ENCODE data around the gene SIX1. TPM values are rescaled to one million over a fixed set of nuclear protein-coding genes. Genes with fewer than 3 reads are reported as not detected.
A peak's percentile ranks its signal among the peaks of the same experiment; 100 is the strongest.

The SIX1 gene
- total RNA-seq, 1 donor from 2014 or later, result 3.7 TPM

DNA sequence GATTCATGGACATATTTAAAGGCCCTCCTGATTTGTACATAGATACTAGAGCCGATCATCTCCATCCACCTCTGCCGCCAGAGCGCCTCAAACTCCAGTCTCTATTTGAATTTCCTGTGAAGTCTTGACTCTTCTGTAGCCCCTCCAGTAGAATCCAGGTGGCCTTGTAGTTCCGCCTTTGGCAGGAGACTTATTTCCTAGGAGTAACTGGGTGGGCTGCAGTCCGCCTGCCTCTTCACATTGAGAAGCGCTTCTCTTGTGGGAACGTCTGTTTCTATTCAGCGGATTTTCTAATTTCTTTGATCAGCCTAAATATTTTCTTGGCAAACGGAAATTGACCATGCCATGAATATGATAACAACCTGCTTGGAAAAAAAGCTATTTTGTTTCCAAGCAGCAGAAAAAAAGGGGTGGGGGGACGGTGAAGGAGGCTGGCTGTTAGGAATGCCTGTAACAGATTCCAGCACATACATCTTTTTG lies 9.0 kb upstream of the SIX1 start:
- TF ChIP-seq POLR2AphosphoS5 (IDR thresholded peaks at IDR 0.05; ENCODE audit: insufficient read depth in 1 of 2, low read depth in 1 of 2) (no peak), POLR2A (IDR thresholded peaks at IDR 0.05) (no peak)
- TF ChIP-seq, protein P1, sequence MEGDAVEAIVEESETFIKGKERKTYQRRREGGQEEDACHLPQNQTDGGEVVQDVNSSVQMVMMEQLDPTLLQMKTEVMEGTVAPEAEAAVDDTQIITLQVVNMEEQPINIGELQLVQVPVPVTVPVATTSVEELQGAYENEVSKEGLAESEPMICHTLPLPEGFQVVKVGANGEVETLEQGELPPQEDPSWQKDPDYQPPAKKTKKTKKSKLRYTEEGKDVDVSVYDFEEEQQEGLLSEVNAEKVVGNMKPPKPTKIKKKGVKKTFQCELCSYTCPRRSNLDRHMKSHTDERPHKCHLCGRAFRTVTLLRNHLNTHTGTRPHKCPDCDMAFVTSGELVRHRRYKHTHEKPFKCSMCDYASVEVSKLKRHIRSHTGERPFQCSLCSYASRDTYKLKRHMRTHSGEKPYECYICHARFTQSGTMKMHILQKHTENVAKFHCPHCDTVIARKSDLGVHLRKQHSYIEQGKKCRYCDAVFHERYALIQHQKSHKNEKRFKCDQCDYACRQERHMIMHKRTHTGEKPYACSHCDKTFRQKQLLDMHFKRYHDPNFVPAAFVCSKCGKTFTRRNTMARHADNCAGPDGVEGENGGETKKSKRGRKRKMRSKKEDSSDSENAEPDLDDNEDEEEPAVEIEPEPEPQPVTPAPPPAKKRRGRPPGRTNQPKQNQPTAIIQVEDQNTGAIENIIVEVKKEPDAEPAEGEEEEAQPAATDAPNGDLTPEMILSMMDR (IDR thresholded peaks at IDR 0.05), result no peak
- Histone ChIP-seq H3K9me3 (no peaks in the 10 kb centered on the region), H3K27ac (no peak overlapping the region), H3K27me3 (peaks cover 15% of the 10 kb centered on the region), H3K4me3 (peak overlapping the region in 1 of 2 donors; percentile 47), H3K4me1 (peaks cover 21% of the 10 kb centered on the region), H3K36me3 (no peaks in the 10 kb centered on the region)
- intact Hi-C loops (cut with DNase I), result loop anchor here (5.0 kb wide), 1 partner anchor 64 kb away; the partner anchor contains the start of gene SIX4
- no peak for DNase-seq (ENCODE audit: extremely low spot score in 2 of 2)

DNA sequence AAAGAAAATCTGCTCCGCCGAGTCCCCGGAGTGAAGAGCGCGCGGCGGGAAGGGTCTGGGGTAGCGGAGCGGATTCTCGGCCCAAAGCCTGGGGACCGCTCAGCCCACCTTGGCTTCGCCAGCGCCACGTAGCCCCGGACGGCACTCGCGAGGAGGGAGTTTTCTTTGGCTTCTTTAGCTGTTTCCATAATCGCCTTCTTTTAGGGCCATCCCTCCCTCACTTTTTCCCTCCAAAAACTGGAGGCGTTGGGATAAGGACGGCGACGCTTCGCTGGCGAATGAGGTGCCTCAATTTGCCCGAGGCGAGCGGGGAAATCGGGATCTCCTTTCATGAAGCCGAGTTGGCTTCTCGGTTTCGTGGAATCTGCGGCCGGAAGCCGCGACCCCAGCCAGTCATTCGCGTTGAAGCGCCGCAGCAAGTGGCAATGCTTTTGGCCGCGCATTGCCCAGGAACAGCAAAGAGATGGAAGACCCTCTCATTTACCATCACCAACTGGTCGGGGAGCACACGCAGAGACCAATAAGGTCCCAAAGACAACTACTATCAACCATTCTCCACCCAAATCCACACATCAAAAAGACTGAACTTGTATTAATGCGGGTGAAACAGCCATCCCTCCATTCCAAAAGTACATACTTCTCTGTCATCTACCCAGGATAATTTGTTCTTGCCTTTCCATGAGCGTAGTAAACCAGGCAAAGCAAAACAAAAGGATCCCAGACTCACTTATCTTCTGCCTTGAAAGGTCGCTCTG lies 8.4 kb upstream of the SIX1 start:
- Histone ChIP-seq H3K36me3 (no peaks in the 10 kb centered on the region), H3K4me3 (peak overlapping the region; percentile 47 to 49), H3K9me3 (no peaks in the 10 kb centered on the region), H3K27ac (no peak overlapping the region), H3K27me3 (peaks cover 21% of the 10 kb centered on the region), H3K4me1 (peaks cover 27% of the 10 kb centered on the region)
- intact Hi-C loops (cut with DNase I), result loop anchor here (5.0 kb wide), 1 partner anchor 65 kb away; the partner anchor contains the start of gene SIX4
- no peak for DNase-seq (ENCODE audit: extremely low spot score in 2 of 2)
- TF ChIP-seq POLR2AphosphoS5 (IDR thresholded peaks at IDR 0.05; ENCODE audit: insufficient read depth in 1 of 2, low read depth in 1 of 2), result peak in 1 of 2 donors; percentile 17
- TF ChIP-seq POLR2A (IDR thresholded peaks at IDR 0.05), result no peak

- no peaks in the 10 kb centered on the region for H3K9me3 ChIP-seq
- peaks cover 21% of the 10 kb centered on the region for H3K27me3 ChIP-seq
- intact Hi-C loops (cut with DNase I), result loop anchor here (5.0 kb wide), 1 partner anchor 65 kb away; the partner anchor contains the start of gene SIX4
- no peaks in the 10 kb centered on the region for H3K36me3 ChIP-seq
- TF ChIP-seq, protein P1 (IDR thresholded peaks at IDR 0.05), result no peak
- TF ChIP-seq POLR2A (IDR thresholded peaks at IDR 0.05) (no peak), POLR2AphosphoS5 (IDR thresholded peaks at IDR 0.05; ENCODE audit: insufficient read depth in 1 of 2, low read depth in 1 of 2) (no peak)
- H3K27ac ChIP-seq, result no peak overlapping the region
- DNase-seq (ENCODE audit: extremely low spot score in 2 of 2), result no peak
- peaks cover 35% of the 10 kb centered on the region for H3K4me1 ChIP-seq
- peak overlapping the region; percentile 47 to 49 for H3K4me3 ChIP-seq
Observed at GRCh38 chr14:60656686-60657455, 7.6 kb upstream of the SIX1 start.

GRCh38 chr14:60655898-60656685 lies 6.8 kb upstream of the SIX1 start:
- no peak for DNase-seq (ENCODE audit: extremely low spot score in 2 of 2)

More at GRCh38 chr14:60655898-60656685, 6.8 kb upstream of the SIX1 start:
- Histone ChIP-seq H3K27me3 (peaks cover 21% of the 10 kb centered on the region), H3K9me3 (no peaks in the 10 kb centered on the region), H3K4me3 (peak overlapping the region in 1 of 2 donors; percentile 47), H3K27ac (no peak overlapping the region), H3K4me1 (peaks cover 39% of the 10 kb centered on the region), H3K36me3 (no peaks in the 10 kb centered on the region)
- intact Hi-C loops (cut with DNase I), result loop anchor here (5.0 kb wide), 1 partner anchor 66 kb away; the partner anchor contains the start of gene SIX4
- TF ChIP-seq POLR2A (IDR thresholded peaks at IDR 0.05) (no peak), POLR2AphosphoS5 (IDR thresholded peaks at IDR 0.05; ENCODE audit: insufficient read depth in 1 of 2, low read depth in 1 of 2) (no peak)
- TF ChIP-seq, protein P1 (IDR thresholded peaks at IDR 0.05), result no peak

All from vagina (tissue), 2 donors.